NT2/D1 (cell line): Measurements from ENCODE around the gene COX6A2.
A peak's percentile ranks its signal among the peaks of the same experiment; 100 is the strongest.
"Not testable (repeated sequence)": the region's sequence is repeated elsewhere in the genome, so short reads cannot be mapped to it uniquely, and the experiment has no call there.

Source experiments
- DNase-seq: peaks from one replicate; pipeline ENCODE4 v3.0.0-alpha.2; 2011; ENCODE audit warnings: low read depth, low spot score
- H3K27me3 ChIP-seq: 2 replicates; pipeline ENCODE4 v1.6.0; 2011; ENCODE audit warnings: mild to moderate bottlenecking; ENCODE audit not compliant: insufficient read length, insufficient read depth
- H3K36me3 ChIP-seq: 2 replicates; pipeline ENCODE4 v1.6.1; 2011; ENCODE audit warnings: mild to moderate bottlenecking, low read length, mixed read lengths; ENCODE audit not compliant: insufficient read depth, insufficient read length
- H3K4me1 ChIP-seq: 2 replicates; pipeline ENCODE4 v1.5.1; 2011; ENCODE audit not compliant: insufficient read depth, insufficient read length
- H3K4me3 ChIP-seq: 2 replicates; pipeline ENCODE4 v1.5.1; 2011; ENCODE audit warnings: low read depth; ENCODE audit not compliant: insufficient read length
- H3K9ac ChIP-seq: 2 replicates; pipeline ENCODE4 v1.6.0; 2011; ENCODE audit warnings: low read depth; ENCODE audit not compliant: insufficient read length
- H3K9me3 ChIP-seq: 2 replicates; pipeline ENCODE4 v1.5.1; 2011; ENCODE audit warnings: mild to moderate bottlenecking, low read length; ENCODE audit not compliant: insufficient read depth
- SUZ12 ChIP-seq: IDR thresholded peaks from 2 replicates; pipeline ENCODE4 v1.6.1; 2011; ENCODE audit not compliant: insufficient read length, insufficient read depth; ENCODE audit errors: extremely low read depth
- YY1 ChIP-seq: IDR thresholded peaks from 2 replicates; pipeline ENCODE4 v1.6.1; 2011; ENCODE audit not compliant: insufficient read length, insufficient read depth
- ZNF274 ChIP-seq: IDR thresholded peaks from 2 replicates; pipeline ENCODE4 v1.6.1; 2011; ENCODE audit warnings: mild to moderate bottlenecking, low read depth, low read length

COX6A2 gene

GRCh38 chr16:31455601-31456314 lies 27.6 kb upstream of the COX6A2 start:
- Histone ChIP-seq H3K27me3 (no peaks in the 10 kb centered on the region), H3K4me1 (peaks cover 22% of the 10 kb centered on the region), H3K4me3 (no peak overlapping the region), H3K36me3 (peaks cover 30% of the 10 kb centered on the region), H3K9me3 (no peaks in the 10 kb centered on the region; the same call in 1 of the 2 replicates), H3K9ac (no peak overlapping the region)
- DNase-seq: no peak
- no peak for TF ChIP-seq YY1
- TF ChIP-seq ZNF274: no peak
- no peak for TF ChIP-seq SUZ12

- Histone ChIP-seq H3K9me3 (no peaks in the 10 kb centered on the region; the same call in 1 of the 2 replicates), H3K9ac (peak overlapping the region; percentile 53), H3K4me3 (no peak overlapping the region), H3K27me3 (no peaks in the 10 kb centered on the region), H3K36me3 (peaks cover 30% of the 10 kb centered on the region), H3K4me1 (peaks cover 24% of the 10 kb centered on the region)
- TF ChIP-seq SUZ12 (no peak), YY1 (no peak), ZNF274 (no peak)
- no peak for DNase-seq
Observed at GRCh38 chr16:31453255-31454204, 25.4 kb upstream of the COX6A2 start.

GRCh38 chr16:31452631-31453106 lies 24.5 kb upstream of the COX6A2 start:
- H3K4me3 ChIP-seq: no peak overlapping the region
- H3K27me3 ChIP-seq: no peaks in the 10 kb centered on the region
- DNase-seq: peak; percentile 74
- peaks cover 24% of the 10 kb centered on the region for H3K36me3 ChIP-seq
- peaks cover 17% of the 10 kb centered on the region for H3K4me1 ChIP-seq
- no peaks in the 10 kb centered on the region; the same call in 1 of the 2 replicates for H3K9me3 ChIP-seq
- no peak for TF ChIP-seq SUZ12
- TF ChIP-seq YY1: no peak
- no peak for TF ChIP-seq ZNF274
- H3K9ac ChIP-seq: no peak overlapping the region

- H3K36me3 ChIP-seq: peaks cover 16% of the 10 kb centered on the region
- TF ChIP-seq SUZ12: no peak
- no peak for TF ChIP-seq ZNF274
- TF ChIP-seq YY1: no peak
- no peaks in the 10 kb centered on the region for H3K27me3 ChIP-seq
- no peaks in the 10 kb centered on the region for H3K9me3 ChIP-seq
- H3K4me1 ChIP-seq: peaks cover 16% of the 10 kb centered on the region
- H3K4me3 ChIP-seq: no peak overlapping the region
- peak overlapping the region; percentile 29 for H3K9ac ChIP-seq
- DNase-seq: no peak
Observed at GRCh38 chr16:31451681-31452351, 23.7 kb upstream of the COX6A2 start.

- H3K9ac ChIP-seq: peak overlapping the region; percentile 29
- H3K36me3 ChIP-seq: peaks cover 10% of the 10 kb centered on the region
- H3K27me3 ChIP-seq: no peaks in the 10 kb centered on the region
- no peaks in the 10 kb centered on the region for H3K9me3 ChIP-seq
- DNase-seq: no peak
- TF ChIP-seq ZNF274 (no peak), SUZ12 (no peak), YY1 (no peak)
- H3K4me1 ChIP-seq: peaks cover 16% of the 10 kb centered on the region
- no peak overlapping the region for H3K4me3 ChIP-seq
Observed at GRCh38 chr16:31451201-31451600, 23.0 kb upstream of the COX6A2 start.

GRCh38 chr16:31445931-31446330 lies 17.8 kb upstream of the COX6A2 start:
- not testable (repeated sequence) for H3K9ac ChIP-seq, H3K9me3 ChIP-seq, DNase-seq, H3K36me3 ChIP-seq, H3K27me3 ChIP-seq, H3K4me3 ChIP-seq, H3K4me1 ChIP-seq

- DNase-seq: no peak
- H3K36me3 ChIP-seq: no peaks in the 10 kb centered on the region
- TF ChIP-seq ZNF274: no peak
- TF ChIP-seq SUZ12: no peak
- no peak for TF ChIP-seq YY1
- no peaks in the 10 kb centered on the region for H3K4me1 ChIP-seq
- H3K4me3 ChIP-seq: peak overlapping the region; percentile 68
- H3K27me3 ChIP-seq: no peaks in the 10 kb centered on the region
- H3K9ac ChIP-seq: no peak overlapping the region
- no peaks in the 10 kb centered on the region for H3K9me3 ChIP-seq
Observed at GRCh38 chr16:31441956-31442355, 13.8 kb upstream of the COX6A2 start.
